CD4-positive, alpha-beta T cell (primary cell): ENCODE results near the gene SCNM1. TPM values are rescaled to one million over a fixed set of nuclear protein-coding genes. Genes with fewer than 3 reads are reported as not detected.
A peak's percentile ranks its signal among the peaks of the same experiment; 100 is the strongest.

Experiments
- ATAC-seq: fragments of 200-7000 bp; cut with Tn5 transposase; one replicate; pipeline ENCODE4 v1.10.0; 2022; ENCODE audit warnings: mild to moderate bottlenecking; ENCODE audit not compliant: poor library complexity
- CTCF ChIA-PET: fragments of 350-600 bp; sonication (Branson Sonifier 250); formaldehyde crosslinking; loops from one replicate; lab custom pipeline; 2021; ENCODE audit warnings: antibody characterized with exemption, inconsistent platforms; lab: Charles Lee
- POLR2A ChIA-PET: fragments of 350-600 bp; sonication (Branson Sonifier 250); formaldehyde crosslinking; loops from one replicate; lab custom pipeline; 2021; ENCODE audit warnings: antibody characterized with exemption, inconsistent platforms; lab: Charles Lee
- DNase-seq, 14 experiments: peaks; one replicate each; pipeline ENCODE4 v3.0.0-alpha.2; 2013 to 2020; ENCODE audit warnings: mixed read lengths in 2 of 14
- H3K27ac ChIP-seq, 2 donors: one replicate each; pipeline versions ENCODE4 v1.5.1 to v1.7.0; 2013; ENCODE audit warnings: low read length in 2 of 2, low read depth in 1 of 2, mild to moderate bottlenecking in 1 of 2
- H3K27me3 ChIP-seq, 2 experiments: 1 replicate in 1 of 2; 2 replicates in 1 of 2; pipeline versions ENCODE4 v1.6.1 to v1.7.0; 2013; ENCODE audit warnings: low read length in 2 of 2, control low read depth in 1 of 2, mild to moderate bottlenecking in 1 of 2, moderate library complexity in 1 of 2; ENCODE audit not compliant: insufficient read depth in 2 of 2, control insufficient read depth in 1 of 2
- H3K36me3 ChIP-seq: one replicate; pipeline ENCODE4 v1.6.1; 2013; ENCODE audit warnings: low read length, control low read depth; ENCODE audit not compliant: insufficient read depth
- H3K4me1 ChIP-seq: one replicate; pipeline ENCODE4 v1.6.1; 2013; ENCODE audit warnings: low read length, control low read depth; ENCODE audit not compliant: insufficient read depth
- H3K4me3 ChIP-seq: one replicate; pipeline ENCODE4 v1.5.1; 2013; ENCODE audit warnings: mild to moderate bottlenecking, low read length, moderate library complexity
- H3K9me3 ChIP-seq, 2 experiments: 1 replicate in 1 of 2; 2 replicates in 1 of 2; pipeline versions ENCODE4 v1.6.1 to v1.7.0; 2013; ENCODE audit warnings: low read length in 2 of 2, mild to moderate bottlenecking in 2 of 2, control low read depth in 1 of 2, moderate library complexity in 1 of 2; ENCODE audit not compliant: control insufficient read depth in 1 of 2, insufficient read depth in 1 of 2
- H3K27ac Mint-ChIP-seq: one replicate; pipeline ENCODE4 v1.8.0; 2020; ENCODE audit warnings: mixed read lengths
- H3K27me3 Mint-ChIP-seq: one replicate; pipeline ENCODE4 v1.8.0; 2021; ENCODE audit warnings: mixed read lengths
- H3K36me3 Mint-ChIP-seq: one replicate; pipeline ENCODE4 v1.8.0; 2021; ENCODE audit warnings: low read depth, mixed read lengths
- H3K4me1 Mint-ChIP-seq: one replicate; pipeline ENCODE4 v1.8.0; 2021; ENCODE audit warnings: low read depth, mixed read lengths
- H3K4me3 Mint-ChIP-seq: one replicate; pipeline ENCODE4 v1.8.0; 2020; ENCODE audit warnings: mild to moderate bottlenecking, mixed read lengths
- H3K9me3 Mint-ChIP-seq: one replicate; pipeline ENCODE4 v1.8.0; 2020; ENCODE audit warnings: mixed read lengths
- CTCF ChIP-seq: fragments of 200-600 bp; IDR thresholded peaks from one replicate; pipeline ENCODE4 v1.8.0; 2022; ENCODE audit warnings: antibody characterized with exemption, mild to moderate bottlenecking
- intact Hi-C, 2 experiments: fragments of 100-400 bp; cut with DNase I in 1 of 2; cut with micrococcal nuclease in 1 of 2; formaldehyde crosslinking; loops; one replicate each; pipeline versions ENCODE4 v1.15.1 to v1.9.0; 2023 to 2025; cut with DNase I, micrococcal nuclease
- total RNA-seq, 174 experiments: library from RNA in 2 of 174; stranded (reverse) in 2 of 174; gene quantifications; one replicate each; pipeline ENCODE4 v1.2.3 and lab custom pipeline; 2021 to 2026

SCNM1 gene
- total RNA-seq, 2 experiments from 2014 or later = 35.2 to 35.7 TPM

- peaks cover 15% of the 10 kb centered on the region for H3K4me1 Mint-ChIP-seq
- DNase-seq (peak in 1 of 14 experiments; percentile 27), ATAC-seq (no peak)
- no peak for TF ChIP-seq CTCF
- Histone ChIP-seq H3K4me1 (peaks cover 16% of the 10 kb centered on the region), H3K4me3 (no peak overlapping the region), H3K27ac (no peak overlapping the region), H3K9me3 (peaks cover 0 to 8% of the 10 kb centered on the region in 2 experiments), H3K36me3 (no peaks in the 10 kb centered on the region), H3K27me3 (peaks cover 0 to 9% of the 10 kb centered on the region in 2 experiments)
- H3K4me3 Mint-ChIP-seq = no peak overlapping the region
- H3K36me3 Mint-ChIP-seq = peaks cover 10% of the 10 kb centered on the region
- no peaks in the 10 kb centered on the region for H3K9me3 Mint-ChIP-seq
- H3K27ac Mint-ChIP-seq = no peak overlapping the region
- CTCF ChIA-PET = no interaction called here
- intact Hi-C loops = no loop called here
- H3K27me3 Mint-ChIP-seq = no peaks in the 10 kb centered on the region
- POLR2A ChIA-PET = no interaction called here
Observed at GRCh38 chr1:151133018-151133806, 32.7 kb upstream of the SCNM1 start.

- Mint-ChIP-seq H3K27me3 (no peaks in the 10 kb centered on the region), H3K36me3 (peaks cover 7% of the 10 kb centered on the region), H3K9me3 (no peaks in the 10 kb centered on the region), H3K27ac (no peak overlapping the region), H3K4me3 (peak overlapping the region; percentile 43), H3K4me1 (peaks cover 15% of the 10 kb centered on the region)
- DNase-seq = no peak
- Histone ChIP-seq H3K4me3 (no peak overlapping the region), H3K27ac (no peak overlapping the region), H3K36me3 (no peaks in the 10 kb centered on the region), H3K9me3 (peaks cover 0 to 8% of the 10 kb centered on the region in 2 experiments), H3K4me1 (peaks cover 16% of the 10 kb centered on the region), H3K27me3 (peaks cover 0 to 9% of the 10 kb centered on the region in 2 experiments)
- ChIA-PET CTCF (no interaction called here), POLR2A (interaction anchor here (0.7 kb wide), 1 partner anchor 23 kb away, joined by 3 read pairs; no protein-coding TSS in a partner anchor)
- no peak for TF ChIP-seq CTCF
- no peak for ATAC-seq
- intact Hi-C loops = no loop called here
Observed at GRCh38 chr1:151134396-151134795, 31.5 kb upstream of the SCNM1 start.

GRCh38 chr1:151134991-151135390 is 31.0 kb upstream of the SCNM1 start:
- no peak for DNase-seq
- TF ChIP-seq CTCF = no peak
- ATAC-seq = no peak
- no peaks in the 10 kb centered on the region for H3K27me3 Mint-ChIP-seq
- POLR2A ChIA-PET = no interaction called here
- H3K27ac Mint-ChIP-seq = no peak overlapping the region
- H3K9me3 Mint-ChIP-seq = no peaks in the 10 kb centered on the region
- intact Hi-C loops = no loop called here
- Histone ChIP-seq H3K9me3 (peaks cover 0 to 8% of the 10 kb centered on the region in 2 experiments), H3K36me3 (no peaks in the 10 kb centered on the region), H3K4me3 (no peak overlapping the region), H3K27ac (no peak overlapping the region), H3K27me3 (peaks cover 0 to 7% of the 10 kb centered on the region in 2 experiments), H3K4me1 (peaks cover 16% of the 10 kb centered on the region)
- CTCF ChIA-PET = interaction anchor here (0.6 kb wide), 1 partner anchor 1189 kb away, joined by 4 read pairs; no protein-coding TSS in a partner anchor
- H3K36me3 Mint-ChIP-seq = peaks cover 7% of the 10 kb centered on the region
- no peak overlapping the region for H3K4me3 Mint-ChIP-seq
- H3K4me1 Mint-ChIP-seq = peaks cover 15% of the 10 kb centered on the region
